ENCODE results near the gene C17orf113.
"Not testable (repeated sequence)": the region's sequence is repeated elsewhere in the genome, so short reads cannot be mapped to it uniquely, and the experiment has no call there.

Gene C17orf113

DNA sequence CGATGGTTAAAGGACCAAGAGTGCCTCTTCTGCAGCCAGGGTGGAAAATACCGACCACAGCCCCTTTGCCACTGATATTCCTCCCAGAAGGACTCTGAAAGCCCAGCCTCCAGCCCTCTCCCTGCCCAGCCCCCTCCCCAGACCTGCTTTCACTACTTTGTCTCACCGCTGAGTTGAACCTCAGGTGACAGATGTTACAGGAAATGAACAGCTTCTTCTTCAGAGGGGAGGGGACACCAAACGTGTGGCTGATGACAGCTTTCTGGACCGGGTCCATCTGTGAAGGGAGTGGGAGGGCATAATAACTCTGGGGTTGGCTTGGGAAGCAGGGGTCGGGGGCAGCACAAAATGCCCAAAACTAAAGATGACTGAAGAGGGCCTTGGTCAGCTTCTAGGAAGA lies 16.3 kb downstream of the C17orf113 start:
- Mint-ChIP-seq H3K4me1 (peaks cover 8% of the 10 kb centered on the region), H3K27me3 (peaks cover 5% of the 10 kb centered on the region), H3K4me3 (no peak overlapping the region), H3K27ac (no peak overlapping the region), H3K9me3 (no peaks in the 10 kb centered on the region), H3K36me3 (no peaks in the 10 kb centered on the region)

DNA sequence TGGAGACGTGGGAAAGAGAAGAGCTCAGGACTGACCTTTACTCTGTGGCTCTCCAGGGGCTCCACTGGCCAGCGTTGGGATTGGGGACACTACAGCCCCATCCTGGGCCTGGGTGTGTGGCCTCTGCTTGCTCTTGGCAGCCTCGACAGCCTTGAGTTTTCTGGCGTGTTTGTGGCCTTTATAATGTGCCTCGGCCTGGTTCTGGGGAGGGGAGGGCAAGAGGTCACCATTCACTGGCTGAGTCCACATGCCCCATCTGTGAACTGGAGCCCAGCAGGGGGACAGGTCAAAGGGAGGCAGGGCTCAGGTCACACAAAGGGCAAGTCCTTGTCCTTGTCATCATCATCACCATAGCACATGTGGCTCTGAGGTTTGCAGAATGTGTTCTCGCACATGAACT lies 18.8 kb downstream of the C17orf113 start:
- Mint-ChIP-seq H3K9me3 (no peaks in the 10 kb centered on the region), H3K27me3 (no peaks in the 10 kb centered on the region), H3K4me1 (peaks cover 8% of the 10 kb centered on the region), H3K4me3 (no peak overlapping the region), H3K27ac (no peak overlapping the region), H3K36me3 (peaks cover 2% of the 10 kb centered on the region)

DNA sequence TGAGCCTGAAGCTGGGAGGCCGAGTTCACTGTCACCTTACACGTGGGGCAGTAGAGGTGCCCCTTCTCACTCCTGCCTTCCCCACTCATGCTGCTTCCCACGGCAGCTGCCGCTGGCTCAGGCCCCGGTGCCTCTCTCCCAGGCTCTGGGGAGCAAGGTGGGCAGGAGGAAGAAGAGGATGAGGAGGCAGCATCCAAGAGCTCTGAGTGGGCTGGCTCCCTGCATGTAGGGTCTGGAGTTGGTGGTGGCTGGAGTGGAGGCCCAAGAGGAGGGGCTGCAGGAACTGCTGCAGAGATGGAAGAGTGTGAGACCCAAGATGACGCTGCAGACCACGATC lies 21.6 kb downstream of the C17orf113 start:
- H3K9me3 Mint-ChIP-seq = no peaks in the 10 kb centered on the region
- no peak overlapping the region for H3K4me3 Mint-ChIP-seq
- H3K27ac Mint-ChIP-seq = no peak overlapping the region
- H3K36me3 Mint-ChIP-seq = peaks cover 4% of the 10 kb centered on the region
- no peaks in the 10 kb centered on the region for H3K27me3 Mint-ChIP-seq
- peaks cover 9% of the 10 kb centered on the region for H3K4me1 Mint-ChIP-seq

DNA sequence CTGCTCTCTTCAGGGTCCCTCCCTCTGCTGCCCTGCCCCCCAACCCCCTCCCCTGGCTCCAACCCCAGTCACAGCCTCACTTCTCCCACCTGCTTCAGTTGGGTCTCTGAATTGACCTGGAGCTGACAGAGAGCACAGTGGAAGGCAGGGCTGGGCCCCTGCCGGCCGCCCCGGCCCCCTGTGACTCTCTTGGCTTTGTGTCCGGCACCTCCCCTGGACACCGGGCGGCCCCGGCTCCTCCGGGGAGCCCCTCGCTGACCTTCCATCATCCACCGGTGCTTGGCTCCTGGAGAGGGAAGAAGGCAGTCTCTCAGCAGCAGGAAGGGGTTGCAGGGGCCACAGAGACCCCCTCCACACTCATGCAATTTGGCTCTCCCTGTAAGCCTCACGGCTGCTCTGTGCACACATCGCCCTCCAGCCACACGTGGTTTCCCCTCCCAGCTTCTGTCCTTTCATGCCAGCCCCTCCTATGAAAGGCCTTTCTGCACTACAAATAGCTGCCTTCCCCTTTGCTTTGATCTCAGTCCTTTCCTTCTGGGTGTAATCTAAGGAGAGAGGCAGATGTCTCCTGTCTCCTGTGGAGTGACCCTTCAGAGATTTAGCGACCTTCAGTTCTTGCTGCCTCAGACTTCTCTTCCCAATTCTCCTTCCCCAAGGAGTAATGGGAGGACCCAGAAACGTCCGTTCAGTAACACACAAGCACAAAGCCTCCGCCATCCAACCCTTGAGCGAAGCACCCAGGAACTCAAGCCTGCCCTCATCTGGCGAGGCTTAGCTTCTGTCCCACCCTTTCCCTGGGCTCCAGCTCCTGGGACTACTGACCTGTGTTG lies 22.2 kb downstream of the C17orf113 start:
- Mint-ChIP-seq H3K4me1 (peaks cover 6% of the 10 kb centered on the region), H3K27ac (no peak overlapping the region), H3K27me3 (no peaks in the 10 kb centered on the region), H3K36me3 (peaks cover 4% of the 10 kb centered on the region), H3K4me3 (no peak overlapping the region), H3K9me3 (no peaks in the 10 kb centered on the region)

DNA sequence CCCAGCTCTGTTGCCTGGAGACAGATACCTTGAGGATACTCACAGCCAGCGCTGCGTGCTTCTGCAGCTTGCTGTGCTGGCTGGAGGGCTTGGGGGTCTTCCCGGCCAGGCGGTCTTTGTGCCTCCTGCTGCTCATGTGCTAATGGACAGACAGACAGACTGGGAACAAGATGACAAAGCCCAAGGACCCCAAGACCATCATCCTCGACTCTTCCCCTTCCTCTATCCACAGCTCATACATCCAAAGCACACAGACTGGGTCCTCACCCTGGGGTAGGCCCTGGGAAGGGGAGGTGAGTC lies 22.9 kb downstream of the C17orf113 start:
- H3K27me3 Mint-ChIP-seq = no peaks in the 10 kb centered on the region
- no peak overlapping the region for H3K4me3 Mint-ChIP-seq
- H3K4me1 Mint-ChIP-seq = peaks cover 6% of the 10 kb centered on the region
- H3K36me3 Mint-ChIP-seq = peaks cover 4% of the 10 kb centered on the region
- no peak overlapping the region for H3K27ac Mint-ChIP-seq
- no peaks in the 10 kb centered on the region for H3K9me3 Mint-ChIP-seq

DNA sequence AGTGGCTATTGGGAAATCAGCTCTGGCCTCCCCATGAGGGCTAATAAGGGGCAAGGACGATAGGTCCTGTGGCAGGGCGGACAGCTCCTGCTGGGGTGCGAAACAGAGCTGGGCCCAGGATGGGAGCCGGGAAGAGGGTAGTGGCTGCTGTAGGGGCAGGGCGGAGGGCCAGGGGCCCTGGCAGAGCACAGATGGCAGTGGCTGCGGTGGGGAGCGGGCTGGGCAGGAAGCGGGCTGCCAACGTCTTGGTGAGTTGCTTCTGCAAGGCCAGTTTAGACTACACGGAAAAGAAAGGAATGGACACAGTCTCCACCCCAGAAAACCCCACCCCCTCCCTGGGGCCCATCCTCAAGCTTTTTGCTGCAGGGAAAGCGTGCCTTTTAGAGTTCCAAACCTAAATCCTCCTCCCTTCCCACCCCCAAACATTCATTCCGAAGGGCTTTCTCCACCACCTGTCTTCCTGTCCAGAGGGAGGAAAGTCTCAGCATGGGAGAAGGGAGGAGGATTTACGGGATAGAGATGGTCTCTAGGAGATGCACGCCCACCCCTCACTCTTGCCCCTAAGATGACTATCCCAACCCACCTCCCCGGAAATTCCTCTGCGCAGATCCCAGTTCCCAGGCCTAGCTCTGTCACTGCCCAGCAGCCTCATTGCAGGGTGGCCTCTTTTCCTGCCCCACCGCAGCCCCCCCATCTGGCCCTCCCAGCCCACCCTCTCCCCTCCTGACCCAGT lies 23.4 kb downstream of the C17orf113 start:
- Mint-ChIP-seq H3K4me3 (no peak overlapping the region), H3K36me3 (peaks cover 8% of the 10 kb centered on the region)

DNA sequence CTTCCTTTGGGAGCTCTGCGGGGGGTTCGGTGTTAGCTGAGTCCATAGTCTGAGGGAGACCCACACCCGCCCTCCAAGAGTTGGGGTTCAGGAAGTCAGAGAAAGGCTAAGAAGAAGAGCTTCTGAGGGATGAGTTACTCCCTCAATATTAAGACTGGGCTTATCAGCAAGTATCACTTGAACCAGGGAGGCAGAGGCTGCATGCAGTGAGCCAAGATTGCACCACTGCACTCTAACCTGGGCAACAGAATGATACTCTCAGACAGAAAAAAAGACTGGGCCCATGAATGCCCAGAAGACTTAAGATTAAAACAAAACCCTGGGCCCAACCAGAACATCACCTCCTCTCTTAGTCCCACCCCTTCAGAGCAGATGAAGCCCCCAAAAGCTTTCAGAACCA lies 24.5 kb downstream of the C17orf113 start:
- H3K4me3 Mint-ChIP-seq = no peak overlapping the region
- peaks cover 18% of the 10 kb centered on the region for H3K4me1 Mint-ChIP-seq
- H3K9me3 Mint-ChIP-seq = no peaks in the 10 kb centered on the region
- no peaks in the 10 kb centered on the region for H3K27me3 Mint-ChIP-seq
- peaks cover 10% of the 10 kb centered on the region for H3K36me3 Mint-ChIP-seq
- no peak overlapping the region for H3K27ac Mint-ChIP-seq

More for the DNA sequence above, 23.4 kb downstream of the C17orf113 start:
- no peaks in the 10 kb centered on the region for H3K9me3 Mint-ChIP-seq
- H3K27ac Mint-ChIP-seq = no peak overlapping the region
- H3K4me1 Mint-ChIP-seq = peaks cover 10% of the 10 kb centered on the region
- no peaks in the 10 kb centered on the region for H3K27me3 Mint-ChIP-seq

DNA sequence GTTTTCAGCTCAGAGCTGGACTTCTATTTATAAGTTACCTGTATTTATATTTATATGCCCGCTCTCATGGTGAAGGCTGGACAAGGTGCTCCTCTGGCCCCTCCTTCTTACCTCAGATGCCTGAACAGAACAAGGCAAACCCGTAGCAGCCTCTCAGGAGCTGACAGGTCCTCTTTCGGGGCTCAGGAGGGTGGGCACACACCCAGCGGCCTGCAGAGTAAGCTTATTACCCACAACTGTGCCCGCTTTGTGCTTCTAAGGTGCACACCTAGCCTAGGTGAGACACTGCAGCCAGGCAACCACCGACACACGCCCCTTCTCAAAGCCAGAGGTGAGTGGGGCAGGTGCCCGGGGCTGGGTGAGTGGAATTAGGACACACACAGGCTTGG lies 25.2 kb downstream of the C17orf113 start:
- no peaks in the 10 kb centered on the region for H3K27me3 Mint-ChIP-seq
- no peaks in the 10 kb centered on the region for H3K9me3 Mint-ChIP-seq
- H3K4me1 Mint-ChIP-seq = peaks cover 24% of the 10 kb centered on the region
- H3K4me3 Mint-ChIP-seq = no peak overlapping the region
- H3K36me3 Mint-ChIP-seq = peaks cover 10% of the 10 kb centered on the region
- no peak overlapping the region for H3K27ac Mint-ChIP-seq

DNA sequence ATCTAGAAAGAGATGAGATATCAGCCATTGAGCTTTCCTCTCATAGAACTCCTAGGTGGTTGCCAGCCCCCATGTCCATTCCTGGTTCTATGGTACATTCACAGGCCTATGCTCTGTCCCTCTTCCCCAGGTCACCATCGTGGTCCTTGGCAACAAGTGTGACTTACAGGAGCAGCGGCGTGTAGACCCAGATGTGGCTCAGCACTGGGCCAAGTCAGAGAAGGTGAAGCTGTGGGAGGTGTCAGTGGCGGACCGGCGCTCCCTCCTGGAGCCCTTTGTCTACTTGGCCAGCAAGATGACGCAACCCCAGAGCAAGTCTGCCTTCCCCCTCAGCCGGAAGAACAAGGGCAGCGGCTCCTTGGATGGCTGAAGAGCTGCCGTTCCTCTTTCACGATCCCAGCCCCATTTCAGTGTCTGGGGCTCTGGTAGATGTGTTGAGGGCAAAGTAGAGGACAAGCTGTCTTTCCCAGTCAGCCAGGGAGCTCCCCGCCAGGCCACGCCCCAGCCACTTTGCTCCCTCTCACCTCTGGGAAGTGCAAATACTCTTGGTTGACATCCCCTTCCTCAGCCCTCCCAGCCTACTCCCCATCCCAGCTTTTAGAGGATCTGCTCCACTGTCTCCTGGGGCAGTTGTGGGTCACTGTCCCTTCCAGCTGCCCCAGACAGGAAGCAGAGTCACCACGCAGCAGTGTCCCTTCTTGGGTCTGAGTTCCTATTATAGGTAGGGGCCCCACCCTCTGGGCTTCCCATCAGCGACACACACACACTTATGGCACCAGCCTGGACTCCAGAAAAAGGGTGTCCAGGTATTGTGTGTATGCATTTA lies 26.7 kb downstream of the C17orf113 start:
- Mint-ChIP-seq H3K27ac (no peak overlapping the region), H3K27me3 (no peaks in the 10 kb centered on the region), H3K36me3 (peaks cover 10% of the 10 kb centered on the region), H3K9me3 (no peaks in the 10 kb centered on the region), H3K4me1 (peaks cover 34% of the 10 kb centered on the region), H3K4me3 (no peak overlapping the region)

DNA sequence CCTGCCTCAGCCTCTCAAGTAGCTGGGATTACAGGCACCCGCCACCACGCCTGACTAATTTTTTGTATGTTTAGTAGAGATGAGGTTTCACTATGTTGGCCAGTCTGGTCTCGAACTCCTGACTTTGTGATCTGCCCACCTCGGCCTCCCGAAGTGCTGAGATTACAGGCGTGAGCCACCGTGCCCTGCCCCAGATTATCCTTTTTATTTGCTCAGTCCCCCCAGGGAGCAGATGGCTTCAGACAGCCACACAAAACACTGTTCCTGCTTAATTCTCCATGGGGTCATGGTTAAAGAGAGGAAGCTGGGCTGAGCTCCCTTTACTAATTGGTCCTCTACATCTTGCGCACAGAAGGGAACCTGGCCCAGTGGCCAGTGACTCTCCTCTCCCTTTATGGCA lies 29.6 kb downstream of the C17orf113 start:
- H3K27ac Mint-ChIP-seq, H3K27me3 Mint-ChIP-seq, H3K36me3 Mint-ChIP-seq, H3K9me3 Mint-ChIP-seq: not testable (repeated sequence)
- Mint-ChIP-seq H3K4me3 (peak overlapping the region; percentile 98), H3K4me1 (peaks cover 50% of the 10 kb centered on the region)

DNA sequence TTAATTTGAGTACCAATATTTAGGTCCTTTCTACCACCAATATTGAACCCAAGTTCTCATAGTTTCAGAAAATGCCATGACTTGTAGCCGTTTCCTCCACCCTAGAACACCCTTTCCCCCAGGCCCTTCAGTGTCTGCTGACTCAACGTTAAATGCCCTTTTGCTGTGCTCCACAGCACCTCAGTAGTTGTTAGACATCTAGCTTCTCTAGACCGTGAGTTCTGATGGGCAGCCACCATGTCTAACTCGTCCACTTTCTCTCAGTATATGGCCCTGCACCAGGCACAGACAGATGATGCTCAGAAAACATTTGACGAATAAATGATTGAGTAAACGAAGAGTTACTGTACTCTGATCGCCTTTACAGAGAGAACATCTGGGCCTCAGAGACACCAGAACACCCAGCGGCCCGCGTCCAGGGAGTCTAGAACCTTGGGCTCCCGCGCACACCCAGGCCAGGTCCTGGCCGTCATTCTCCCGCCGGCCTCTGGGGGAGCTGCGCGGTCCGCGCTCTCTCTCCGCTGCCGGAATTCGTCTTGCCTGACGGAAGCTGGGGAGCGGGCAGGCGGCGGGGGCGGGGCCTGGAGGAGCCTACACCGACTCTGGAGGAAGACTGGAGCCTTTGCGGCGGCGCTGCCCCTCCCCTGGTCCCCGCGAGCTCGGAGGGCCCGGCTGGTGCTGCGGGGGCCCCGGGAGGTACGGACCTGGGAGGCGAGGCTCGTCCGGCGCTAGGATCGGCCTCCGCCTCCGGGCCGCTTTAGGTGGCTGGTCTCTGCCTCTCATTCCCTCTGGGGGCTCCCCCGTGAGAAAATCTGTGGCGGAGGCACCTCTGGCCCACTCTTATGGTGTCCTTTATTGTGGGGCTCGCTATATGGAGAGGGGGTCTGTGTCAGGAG lies 30.6 kb downstream of the C17orf113 start, which contains the start of gene NKIRAS2:
NKIRAS2 (plus strand) TSS at position 582 of the 896 bp plus-strand sequence. CDS start 1,488 bp downstream, outside the sequence.
- peak within 1 kb of the TSS; percentile 95 for H3K27ac Mint-ChIP-seq
- H3K27me3 Mint-ChIP-seq = no peaks in the 10 kb centered on the region

DNA sequence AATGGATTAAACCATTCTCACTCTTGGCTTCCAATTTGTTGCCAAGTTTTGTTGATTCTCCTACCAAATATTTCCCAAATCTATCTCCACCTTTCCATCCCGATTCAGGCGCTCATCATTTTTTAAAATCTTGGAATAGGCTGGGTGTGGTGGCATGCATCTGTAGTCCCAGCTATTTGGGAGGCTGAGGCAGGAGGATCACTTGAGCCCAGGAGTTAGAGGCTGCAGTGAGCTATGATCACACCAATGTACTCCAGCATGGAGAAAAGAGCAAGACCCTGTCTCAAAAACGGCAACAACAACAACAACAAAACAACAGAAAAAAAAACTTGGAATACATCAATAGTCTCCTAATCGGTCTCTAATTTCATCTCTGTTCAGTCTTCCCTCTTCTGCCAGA lies 31.4 kb downstream of the C17orf113 start:
- no peaks in the 10 kb centered on the region for H3K27me3 Mint-ChIP-seq
- peaks cover 7% of the 10 kb centered on the region for H3K36me3 Mint-ChIP-seq
- no peaks in the 10 kb centered on the region for H3K9me3 Mint-ChIP-seq
- peaks cover 52% of the 10 kb centered on the region for H3K4me1 Mint-ChIP-seq
- H3K27ac Mint-ChIP-seq = no peak overlapping the region
- peak overlapping the region; percentile 94 for H3K4me3 Mint-ChIP-seq

More for the DNA sequence above, 30.6 kb downstream of the C17orf113 start, which contains the start of gene NKIRAS2:
- H3K9me3 Mint-ChIP-seq = no peaks in the 10 kb centered on the region
- H3K4me3 Mint-ChIP-seq = peak within 1 kb of the TSS; percentile 98
- peaks cover 8% of the 10 kb centered on the region for H3K36me3 Mint-ChIP-seq
- peaks cover 54% of the 10 kb centered on the region for H3K4me1 Mint-ChIP-seq

DNA sequence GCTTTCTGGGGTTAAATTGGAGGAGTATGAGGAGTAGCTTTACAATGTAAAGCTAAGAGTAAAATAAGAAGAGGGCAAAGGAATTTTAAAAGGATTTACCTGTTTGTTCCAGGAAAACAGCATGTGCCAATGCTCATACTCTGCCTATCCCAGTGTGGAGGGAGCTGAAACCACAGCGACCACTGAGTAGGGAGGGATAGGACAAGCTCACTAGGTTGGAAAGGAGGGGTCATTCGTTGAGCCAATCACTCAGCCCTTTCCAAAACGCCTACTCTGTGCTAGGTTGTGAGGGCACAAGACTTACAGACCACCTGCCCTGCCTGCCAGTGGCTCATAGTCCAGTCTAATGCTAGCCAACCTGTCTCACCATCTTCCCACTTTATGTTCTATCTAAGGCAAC lies 32.1 kb downstream of the C17orf113 start:
- Mint-ChIP-seq H3K27me3 (no peaks in the 10 kb centered on the region), H3K4me1 (peaks cover 57% of the 10 kb centered on the region), H3K4me3 (peak overlapping the region; percentile 94), H3K36me3 (peaks cover 7% of the 10 kb centered on the region), H3K27ac (peak overlapping the region; percentile 89), H3K9me3 (no peaks in the 10 kb centered on the region)

DNA sequence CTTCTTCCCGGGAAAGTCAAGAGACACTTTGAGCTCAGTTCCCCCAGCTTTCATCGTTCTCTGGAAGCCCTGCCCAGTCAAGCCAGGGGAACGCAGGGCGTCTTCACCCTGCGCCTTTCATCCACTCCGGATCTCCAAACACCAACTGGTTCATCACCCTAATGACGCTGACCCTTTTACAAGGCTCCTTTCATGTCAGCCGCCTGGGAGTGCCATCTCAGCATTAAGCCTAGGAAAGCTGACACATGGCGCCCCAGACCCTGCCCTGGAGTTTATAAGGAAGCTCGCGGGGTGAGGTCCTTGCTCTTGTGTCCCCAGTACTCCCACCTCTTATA lies 32.6 kb downstream of the C17orf113 start:
- no peaks in the 10 kb centered on the region for H3K9me3 Mint-ChIP-seq
- no peaks in the 10 kb centered on the region for H3K27me3 Mint-ChIP-seq
- H3K4me3 Mint-ChIP-seq = peak overlapping the region; percentile 94
- H3K36me3 Mint-ChIP-seq = peaks cover 7% of the 10 kb centered on the region
- H3K4me1 Mint-ChIP-seq = peaks cover 61% of the 10 kb centered on the region
- H3K27ac Mint-ChIP-seq = peak overlapping the region; percentile 89
